Upper lobe of left lung (tissue), 4 donors: ENCODE results near the gene SLC38A2.

Experiments
- POLR2A ChIP-seq, 4 donors: fragments of 450-650 bp; IDR thresholded peaks; one replicate each; pipeline ENCODE4 v1.5.1; 2016 to 2017; ENCODE audit warnings: antibody characterized with exemption in 4 of 4, mild to moderate bottlenecking in 2 of 4
- POLR2AphosphoS5 ChIP-seq, 2 donors: sonication (generic); formaldehyde crosslinking; IDR thresholded peaks; one replicate each; pipeline ENCODE4 v1.5.1; 2017; ENCODE audit warnings: antibody characterized with exemption in 2 of 2
- TF ChIP-seq, protein P1 (sequence below), 6 experiments: fragments of 450-650 bp in 4 of 6; fragments of 200-600 bp in 2 of 6; sonication (generic) in 2 of 6; IDR thresholded peaks; one replicate each; pipeline ENCODE4 v1.5.1; 2016 to 2019; ENCODE audit warnings: antibody characterized with exemption in 6 of 6

DNA sequence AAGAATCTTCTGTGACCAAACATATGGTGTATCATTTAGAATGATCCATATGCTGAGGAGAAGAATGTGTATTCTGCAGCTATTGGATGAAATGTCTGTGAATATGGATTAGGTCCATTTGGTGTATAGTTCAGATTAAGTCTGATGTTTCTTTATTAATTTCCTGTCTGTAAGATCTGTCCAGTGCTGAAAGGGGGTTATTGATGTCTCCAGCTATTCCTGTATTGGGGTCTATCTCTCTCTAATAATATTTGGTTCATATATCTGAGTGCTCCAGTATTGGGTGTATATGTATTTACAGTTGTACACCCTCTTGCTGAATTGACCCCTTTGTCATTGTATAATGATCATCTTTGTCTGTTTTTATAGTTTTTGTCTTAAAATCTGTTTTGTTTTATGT is 33.5 kb downstream of the SLC38A2 start:
- TF ChIP-seq, protein P1, sequence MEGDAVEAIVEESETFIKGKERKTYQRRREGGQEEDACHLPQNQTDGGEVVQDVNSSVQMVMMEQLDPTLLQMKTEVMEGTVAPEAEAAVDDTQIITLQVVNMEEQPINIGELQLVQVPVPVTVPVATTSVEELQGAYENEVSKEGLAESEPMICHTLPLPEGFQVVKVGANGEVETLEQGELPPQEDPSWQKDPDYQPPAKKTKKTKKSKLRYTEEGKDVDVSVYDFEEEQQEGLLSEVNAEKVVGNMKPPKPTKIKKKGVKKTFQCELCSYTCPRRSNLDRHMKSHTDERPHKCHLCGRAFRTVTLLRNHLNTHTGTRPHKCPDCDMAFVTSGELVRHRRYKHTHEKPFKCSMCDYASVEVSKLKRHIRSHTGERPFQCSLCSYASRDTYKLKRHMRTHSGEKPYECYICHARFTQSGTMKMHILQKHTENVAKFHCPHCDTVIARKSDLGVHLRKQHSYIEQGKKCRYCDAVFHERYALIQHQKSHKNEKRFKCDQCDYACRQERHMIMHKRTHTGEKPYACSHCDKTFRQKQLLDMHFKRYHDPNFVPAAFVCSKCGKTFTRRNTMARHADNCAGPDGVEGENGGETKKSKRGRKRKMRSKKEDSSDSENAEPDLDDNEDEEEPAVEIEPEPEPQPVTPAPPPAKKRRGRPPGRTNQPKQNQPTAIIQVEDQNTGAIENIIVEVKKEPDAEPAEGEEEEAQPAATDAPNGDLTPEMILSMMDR (IDR thresholded peaks at IDR 0.05): no peak
- TF ChIP-seq POLR2A (IDR thresholded peaks at IDR 0.05) (no peak), POLR2AphosphoS5 (IDR thresholded peaks at IDR 0.05) (no peak)
